BLaER1 (cell line): Measurements from ENCODE around the gene MPP2.
"Not testable (repeated sequence)": the region's sequence is repeated elsewhere in the genome, so short reads cannot be mapped to it uniquely, and the experiment has no call there.

Source experiments
- H3K27ac ChIP-seq: shearing (Covaris generic); formaldehyde crosslinking; 2 replicates; pipeline ENCODE4 v1.8.1; 2022
- H3K27me3 ChIP-seq: shearing (Covaris generic); formaldehyde crosslinking; 2 replicates; pipeline ENCODE4 v1.8.1; 2022
- H3K36me3 ChIP-seq: shearing (Covaris generic); formaldehyde crosslinking; 2 replicates; pipeline ENCODE4 v1.8.1; 2022
- H3K4me1 ChIP-seq: shearing (Covaris generic); formaldehyde crosslinking; 2 replicates; pipeline ENCODE4 v1.8.1; 2022
- H3K4me2 ChIP-seq: shearing (Covaris generic); formaldehyde crosslinking; 2 replicates; pipeline ENCODE4 v1.8.1; 2022
- H3K4me3 ChIP-seq: shearing (Covaris generic); formaldehyde crosslinking; 2 replicates; pipeline ENCODE4 v1.8.1; 2022
- H3K9ac ChIP-seq: shearing (Covaris generic); formaldehyde crosslinking; 2 replicates; pipeline ENCODE4 v1.8.1; 2022
- H3K9me3 ChIP-seq: shearing (Covaris generic); formaldehyde crosslinking; 2 replicates; pipeline ENCODE4 v1.8.1; 2022
- H4K20me1 ChIP-seq: shearing (Covaris generic); formaldehyde crosslinking; 2 replicates; pipeline ENCODE4 v1.8.1; 2022
- Cebpa-rat ChIP-seq: shearing (Covaris generic); IDR thresholded peaks from 2 replicates; pipeline ENCODE4 v1.8.1; 2022

The MPP2 gene

DNA sequence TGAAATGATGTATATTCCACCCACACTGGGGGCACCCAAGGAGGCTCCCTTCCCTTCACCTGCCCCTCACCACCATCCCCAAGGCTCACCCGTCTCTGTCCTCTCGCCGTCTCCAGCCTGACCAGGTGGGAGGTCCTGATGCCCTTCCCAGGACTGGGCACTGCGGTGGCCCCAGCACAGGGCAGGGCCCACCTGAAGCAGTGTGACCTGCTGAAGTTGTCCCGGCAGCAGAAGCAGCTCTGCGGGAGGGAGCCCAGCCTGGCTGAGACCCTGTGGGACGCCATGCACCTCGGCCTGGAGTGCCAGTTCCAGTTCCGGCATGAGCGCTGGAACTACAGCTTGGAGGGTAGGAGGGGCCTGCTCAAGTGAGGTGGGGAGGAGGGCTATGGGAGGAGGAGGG is 25.0 kb upstream of the MPP2 start:
- no peak overlapping the region for H3K9ac ChIP-seq
- no peak overlapping the region for H3K4me2 ChIP-seq
- no peaks in the 10 kb centered on the region for H3K36me3 ChIP-seq
- no peaks in the 10 kb centered on the region for H3K9me3 ChIP-seq
- no peaks in the 10 kb centered on the region for H3K4me1 ChIP-seq
- no peaks in the 10 kb centered on the region for H4K20me1 ChIP-seq
- no peak overlapping the region for H3K27ac ChIP-seq
- TF ChIP-seq Cebpa-rat = no peak
- H3K4me3 ChIP-seq = no peak overlapping the region
- peaks cover 29% of the 10 kb centered on the region for H3K27me3 ChIP-seq

- Histone ChIP-seq H3K27ac (no peak overlapping the region), H3K27me3 (peaks cover 42% of the 10 kb centered on the region), H3K4me1 (no peaks in the 10 kb centered on the region), H3K9me3 (peaks cover 8% of the 10 kb centered on the region), H3K36me3 (no peaks in the 10 kb centered on the region), H4K20me1 (no peaks in the 10 kb centered on the region), H3K4me2 (no peak overlapping the region), H3K9ac (no peak overlapping the region), H3K4me3 (no peak overlapping the region)
- no peak for TF ChIP-seq Cebpa-rat
Measured at GRCh38 chr17:43931062-43931571, 23.8 kb upstream of the MPP2 start.

- Histone ChIP-seq H3K9ac (no peak overlapping the region), H3K4me3 (no peak overlapping the region), H3K9me3 (peaks cover 8% of the 10 kb centered on the region), H3K27ac (no peak overlapping the region), H3K27me3 (peaks cover 65% of the 10 kb centered on the region), H4K20me1 (no peaks in the 10 kb centered on the region), H3K4me1 (no peaks in the 10 kb centered on the region), H3K4me2 (no peak overlapping the region), H3K36me3 (no peaks in the 10 kb centered on the region)
- no peak for TF ChIP-seq Cebpa-rat
Measured at GRCh38 chr17:43928609-43929008, 21.3 kb upstream of the MPP2 start.

DNA sequence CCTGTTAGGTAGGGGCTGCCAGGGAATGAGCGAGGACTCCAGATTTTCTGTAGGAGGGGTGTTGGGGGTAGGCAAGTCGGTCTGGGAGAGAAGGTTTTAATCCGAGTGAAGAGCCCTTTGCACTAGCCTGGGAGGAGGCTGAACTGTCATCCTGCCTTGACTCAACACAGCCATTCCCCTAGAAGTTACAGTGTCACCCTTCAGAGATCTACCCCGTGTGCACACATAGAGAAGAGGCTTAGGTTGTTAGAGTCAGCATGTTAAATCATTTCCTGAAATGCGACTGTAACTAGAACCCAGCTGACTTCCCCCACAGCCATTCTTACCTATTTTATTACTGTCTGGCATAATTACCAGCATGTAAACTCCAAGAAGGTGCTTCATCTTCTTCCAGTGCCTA is 20.6 kb upstream of the MPP2 start:
- peaks cover 67% of the 10 kb centered on the region for H3K27me3 ChIP-seq
- not testable (repeated sequence) for H3K36me3 ChIP-seq, H3K4me1 ChIP-seq, H3K9me3 ChIP-seq, H3K4me3 ChIP-seq, H3K9ac ChIP-seq, H4K20me1 ChIP-seq, H3K4me2 ChIP-seq, H3K27ac ChIP-seq

DNA sequence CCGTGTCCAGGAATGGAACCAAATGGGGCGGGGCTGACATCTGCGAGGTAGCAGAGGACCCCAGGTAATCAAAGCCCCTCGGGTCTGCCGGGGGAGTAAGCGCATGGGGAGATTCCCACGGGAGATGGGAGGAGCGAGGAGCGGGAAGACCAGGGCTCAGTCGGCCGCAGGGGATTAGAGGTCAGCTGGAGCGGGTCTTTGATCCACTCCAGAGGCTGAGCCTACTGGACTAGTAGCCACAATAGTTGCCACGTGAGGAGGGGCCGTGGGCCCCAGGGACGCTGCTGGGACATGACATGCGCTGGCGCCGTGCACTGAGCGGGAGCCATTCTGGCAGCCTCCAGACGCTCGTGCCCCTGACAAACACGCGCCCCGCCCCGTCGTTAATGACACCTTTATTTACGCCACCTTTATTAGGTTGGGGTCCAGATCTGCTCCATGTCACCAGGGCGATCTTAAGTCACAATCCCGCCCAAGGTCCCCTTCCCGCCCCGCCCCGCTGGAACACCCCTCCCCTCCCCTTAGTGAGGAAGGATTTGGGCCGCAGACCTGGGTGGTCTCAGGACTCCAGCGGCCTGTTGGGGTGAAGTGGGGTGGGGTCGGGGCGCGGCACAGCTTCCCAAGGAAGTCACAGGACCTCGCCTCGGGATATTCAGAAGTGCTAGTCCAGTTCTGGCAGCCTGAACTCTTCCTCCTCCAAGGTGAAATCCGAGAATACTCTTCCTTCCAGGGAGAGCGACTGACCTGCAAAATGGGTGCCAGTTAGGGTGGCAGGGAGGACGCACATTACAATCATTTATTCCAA is 19.9 kb upstream of the MPP2 start:
- Histone ChIP-seq H4K20me1 (no peaks in the 10 kb centered on the region), H3K27ac (no peak overlapping the region), H3K4me3 (no peak overlapping the region), H3K9ac (no peak overlapping the region), H3K4me2 (no peak overlapping the region), H3K9me3 (peaks cover 8% of the 10 kb centered on the region), H3K27me3 (peaks cover 67% of the 10 kb centered on the region), H3K4me1 (no peaks in the 10 kb centered on the region), H3K36me3 (no peaks in the 10 kb centered on the region)
- no peak for TF ChIP-seq Cebpa-rat

GRCh38 chr17:43924558-43924957 is 17.2 kb upstream of the MPP2 start:
- no peak overlapping the region for H3K27ac ChIP-seq
- H3K27me3 ChIP-seq = peaks cover 60% of the 10 kb centered on the region
- no peaks in the 10 kb centered on the region for H4K20me1 ChIP-seq
- no peaks in the 10 kb centered on the region for H3K36me3 ChIP-seq
- H3K4me1 ChIP-seq = no peaks in the 10 kb centered on the region
- no peak overlapping the region for H3K4me3 ChIP-seq
- peaks cover 8% of the 10 kb centered on the region for H3K9me3 ChIP-seq
- H3K9ac ChIP-seq = no peak overlapping the region
- TF ChIP-seq Cebpa-rat = no peak
- no peak overlapping the region for H3K4me2 ChIP-seq

GRCh38 chr17:43920500-43921095 is 13.3 kb upstream of the MPP2 start:
- no peak overlapping the region for H3K27ac ChIP-seq
- H3K9me3 ChIP-seq = no peaks in the 10 kb centered on the region
- no peaks in the 10 kb centered on the region for H3K36me3 ChIP-seq
- no peak for TF ChIP-seq Cebpa-rat
- no peaks in the 10 kb centered on the region for H4K20me1 ChIP-seq
- peaks cover 20% of the 10 kb centered on the region for H3K27me3 ChIP-seq
- H3K4me1 ChIP-seq = peaks cover 34% of the 10 kb centered on the region
- no peak overlapping the region for H3K4me2 ChIP-seq
- H3K9ac ChIP-seq = no peak overlapping the region
- H3K4me3 ChIP-seq = no peak overlapping the region

- Histone ChIP-seq H3K36me3 (no peaks in the 10 kb centered on the region), H3K4me1 (peaks cover 47% of the 10 kb centered on the region), H3K9me3 (no peaks in the 10 kb centered on the region), H3K27ac (peak overlapping the region; percentile 83), H3K9ac (peak overlapping the region; percentile 75; the same call in 1 of the 2 replicates), H4K20me1 (no peaks in the 10 kb centered on the region), H3K4me2 (peak overlapping the region; percentile 92), H3K27me3 (no peaks in the 10 kb centered on the region), H3K4me3 (peak overlapping the region; percentile 65)
- no peak for TF ChIP-seq Cebpa-rat
Measured at GRCh38 chr17:43918026-43918389, 10.7 kb upstream of the MPP2 start.

GRCh38 chr17:43917348-43918025 is 10.2 kb upstream of the MPP2 start:
- H3K27me3 ChIP-seq = no peaks in the 10 kb centered on the region
- peak overlapping the region; percentile 83 for H3K27ac ChIP-seq
- peak overlapping the region; percentile 92 for H3K4me2 ChIP-seq
- TF ChIP-seq Cebpa-rat = no peak
- peak overlapping the region; percentile 65 for H3K4me3 ChIP-seq
- H3K36me3 ChIP-seq = no peaks in the 10 kb centered on the region
- H3K9me3 ChIP-seq = no peaks in the 10 kb centered on the region
- H3K9ac ChIP-seq = peak overlapping the region; percentile 75
- peaks cover 52% of the 10 kb centered on the region for H3K4me1 ChIP-seq
- H4K20me1 ChIP-seq = no peaks in the 10 kb centered on the region

DNA sequence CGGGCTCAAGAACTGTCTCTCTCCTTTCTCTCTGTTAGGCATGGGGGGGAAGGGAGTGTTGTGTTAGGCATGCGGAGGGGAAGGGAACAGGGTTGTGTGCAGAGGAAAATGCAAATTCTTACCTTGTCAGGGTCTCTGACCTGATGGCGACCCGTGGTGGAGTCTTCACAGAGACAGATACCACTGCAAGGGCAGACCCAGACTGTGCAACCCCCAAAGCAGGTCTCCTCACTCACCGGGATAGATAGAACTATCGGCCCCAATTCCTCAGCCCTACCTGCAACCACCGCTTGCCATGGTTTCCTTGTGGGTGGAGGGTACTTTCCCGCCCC is 9.6 kb upstream of the MPP2 start:
- H3K27ac ChIP-seq = peak overlapping the region; percentile 83
- H3K4me2 ChIP-seq = peak overlapping the region; percentile 92
- peak overlapping the region; percentile 65 for H3K4me3 ChIP-seq
- no peaks in the 10 kb centered on the region for H3K36me3 ChIP-seq
- no peaks in the 10 kb centered on the region for H3K27me3 ChIP-seq
- peak overlapping the region; percentile 75 for H3K9ac ChIP-seq
- peaks cover 57% of the 10 kb centered on the region for H3K4me1 ChIP-seq
- TF ChIP-seq Cebpa-rat = no peak
- no peaks in the 10 kb centered on the region for H3K9me3 ChIP-seq
- no peaks in the 10 kb centered on the region for H4K20me1 ChIP-seq
